GM19099 (cell line): ENCODE measurements around the gene RERE.

Source experiments
- POLR2A ChIP-seq: IDR thresholded peaks from 3 replicates; pipeline ENCODE4 v1.6.1; 2011; ENCODE audit warnings: low read depth; ENCODE audit not compliant: insufficient read length; ENCODE audit errors: extremely low read depth

Gene RERE

GRCh38 chr1:8345621-8346415 lies 471.6 kb downstream of the RERE start:
- no peak for TF ChIP-seq POLR2A

GRCh38 chr1:8344893-8345507 lies 472.4 kb downstream of the RERE start:
- no peak for TF ChIP-seq POLR2A

- no peak for TF ChIP-seq POLR2A
Observed at GRCh38 chr1:8343464-8344001, 473.9 kb downstream of the RERE start.

GRCh38 chr1:8343044-8343443 lies 474.4 kb downstream of the RERE start:
- TF ChIP-seq POLR2A: no peak

GRCh38 chr1:8342325-8342724 lies 475.1 kb downstream of the RERE start:
- no peak for TF ChIP-seq POLR2A

GRCh38 chr1:8340448-8340847 lies 477.0 kb downstream of the RERE start:
- TF ChIP-seq POLR2A: no peak

GRCh38 chr1:8339203-8339600 lies 478.2 kb downstream of the RERE start:
- TF ChIP-seq POLR2A: no peak

- no peak for TF ChIP-seq POLR2A
Observed at GRCh38 chr1:8338526-8339202, 478.8 kb downstream of the RERE start.

- TF ChIP-seq POLR2A: no peak
Observed at GRCh38 chr1:8337776-8338525, 479.5 kb downstream of the RERE start.

- TF ChIP-seq POLR2A: no peak
Observed at GRCh38 chr1:8335246-8335645, 482.2 kb downstream of the RERE start.

- TF ChIP-seq POLR2A: no peak
Observed at GRCh38 chr1:8334106-8334851, 483.2 kb downstream of the RERE start.

- no peak for TF ChIP-seq POLR2A
Observed at GRCh38 chr1:8333246-8333987, 484.0 kb downstream of the RERE start.

GRCh38 chr1:8332806-8333205 lies 484.6 kb downstream of the RERE start:
- TF ChIP-seq POLR2A: no peak
